Esophagus (tissue), 2 donors: ENCODE measurements around the gene MRPS2. TPM values are rescaled to one million over a fixed set of nuclear protein-coding genes. Genes with fewer than 3 reads are reported as not detected.

Experiments used
- H3K27ac ChIP-seq, 2 donors: one replicate each; pipeline ENCODE4 v1.5.1; 2013; ENCODE audit warnings: low read depth in 2 of 2, mild to moderate bottlenecking in 2 of 2, inconsistent platforms in 1 of 2, low read length in 1 of 2, moderate library complexity in 1 of 2
- H3K27me3 ChIP-seq, 2 donors: one replicate each; pipeline ENCODE4 v1.6.1; 2013; ENCODE audit warnings: low read length in 2 of 2, control low read depth in 1 of 2, mild to moderate bottlenecking in 1 of 2; ENCODE audit not compliant: insufficient read depth in 2 of 2, control insufficient read depth in 1 of 2
- H3K36me3 ChIP-seq, 2 donors: one replicate each; pipeline ENCODE4 v1.6.1; 2013; ENCODE audit warnings: low read length in 1 of 2; ENCODE audit not compliant: control insufficient read depth in 2 of 2, insufficient read depth in 2 of 2
- H3K4me1 ChIP-seq, 2 donors: one replicate each; pipeline ENCODE4 v1.6.1; 2013; ENCODE audit warnings: low read length in 1 of 2; ENCODE audit not compliant: control insufficient read depth in 2 of 2, insufficient read depth in 2 of 2
- H3K4me3 ChIP-seq, 2 donors: one replicate each; pipeline ENCODE4 v1.5.1; 2013; ENCODE audit warnings: low read length in 2 of 2, mild to moderate bottlenecking in 2 of 2, low read depth in 1 of 2, moderate library complexity in 1 of 2
- H3K9me3 ChIP-seq, 2 donors: one replicate each; pipeline ENCODE4 v1.6.1; 2013; ENCODE audit warnings: mild to moderate bottlenecking in 2 of 2, low read depth in 1 of 2, low read length in 1 of 2, moderate library complexity in 1 of 2; ENCODE audit not compliant: control insufficient read depth in 2 of 2, insufficient read depth in 1 of 2
- WGBS, 2 donors: extraction: QIAGEN DNeasy Blood & Tissue Kit; methylation state at CpG; one replicate each; pipeline ENCODE4 v1.1.7; 2013; 5-methylcytosine and 5-hydroxymethylcytosine counted together
- polyA plus RNA-seq, 2 donors: library from polyadenylated mRNA; stranded (reverse); fragments of 200-250 nt; gene quantifications; one replicate each; pipeline ENCODE4 v1.2.3, GENCODE V29; 2013
- donor health status: healthy with polysubstance abuse.
- donor health status: Bipolar disorder and iron deficiency.

The MRPS2 gene
- polyA plus RNA-seq, 2 donors, result 19.3 to 40.8 TPM

- peaks cover 0 to 6% of the 10 kb centered on the region in 2 donors for H3K36me3 ChIP-seq
- no peaks in the 10 kb centered on the region for H3K9me3 ChIP-seq
- H3K27me3 ChIP-seq, result no peaks in the 10 kb centered on the region
- peaks cover 4 to 5% of the 10 kb centered on the region in 2 donors for H3K4me1 ChIP-seq
- peak within 1 kb of the TSS; percentile 78 to 88 for H3K4me3 ChIP-seq
- peak within 1 kb of the TSS; percentile 62 to 65 for H3K27ac ChIP-seq
- 0 to 1% methylated on average over 23 to 89 of the region's 103 CpGs for WGBS, 2 donors
These were observed 20.9 kb upstream of the MRPS2 start, which contains the start of gene PPP1R26 for GRCh38 chr9:135479469-135480052. Gene PPP1R26 (plus strand): TSS chr9:135479782. CDS start chr9:135484511, 4,729 bp downstream.

GRCh38 chr9:135480071-135480939 is 20.2 kb upstream of the MRPS2 start:
- peak overlapping the region; percentile 19 to 47 for H3K27ac ChIP-seq
- peak overlapping the region; percentile 78 to 88 for H3K4me3 ChIP-seq
- no peaks in the 10 kb centered on the region for H3K27me3 ChIP-seq
- H3K9me3 ChIP-seq, result no peaks in the 10 kb centered on the region
- WGBS, 2 donors, result 1% methylated on average over 51 to 76 of the region's 76 CpGs
- H3K4me1 ChIP-seq, result peaks cover 4 to 5% of the 10 kb centered on the region in 2 donors
- peaks cover 0 to 13% of the 10 kb centered on the region in 2 donors for H3K36me3 ChIP-seq

- Histone ChIP-seq H3K36me3 (peaks cover 0 to 19% of the 10 kb centered on the region in 2 donors), H3K4me3 (peak overlapping the region; percentile 78 to 88), H3K27ac (no peak overlapping the region), H3K9me3 (no peaks in the 10 kb centered on the region), H3K27me3 (no peaks in the 10 kb centered on the region), H3K4me1 (peaks cover 4 to 5% of the 10 kb centered on the region in 2 donors)
- WGBS, 2 donors, result 28 to 33% methylated on average over 11 of the region's 11 CpGs
These were observed 19.6 kb upstream of the MRPS2 start for GRCh38 chr9:135480940-135481310.

GRCh38 chr9:135482015-135482754 is 18.3 kb upstream of the MRPS2 start:
- Histone ChIP-seq H3K4me1 (peaks cover 4 to 5% of the 10 kb centered on the region in 2 donors), H3K36me3 (peaks cover 0 to 31% of the 10 kb centered on the region in 2 donors), H3K4me3 (no peak overlapping the region), H3K9me3 (no peaks in the 10 kb centered on the region), H3K27me3 (no peaks in the 10 kb centered on the region), H3K27ac (no peak overlapping the region)
- WGBS, 2 donors, result 70 to 76% methylated on average over 8 of the region's 8 CpGs

GRCh38 chr9:135484460-135485277 is 15.8 kb upstream of the MRPS2 start:
- H3K9me3 ChIP-seq, result no peaks in the 10 kb centered on the region
- peaks cover 0 to 36% of the 10 kb centered on the region in 2 donors for H3K36me3 ChIP-seq
- WGBS, 2 donors, result 93 to 96% methylated on average over 47 of the region's 47 CpGs

GRCh38 chr9:135485385-135485784 is 15.1 kb upstream of the MRPS2 start:
- WGBS, 2 donors, result 95 to 97% methylated on average over 25 of the region's 25 CpGs
- H3K4me3 ChIP-seq, result no peak overlapping the region
- H3K27ac ChIP-seq, result no peak overlapping the region
- peaks cover 4% of the 10 kb centered on the region in 2 donors for H3K4me1 ChIP-seq
- H3K27me3 ChIP-seq, result no peaks in the 10 kb centered on the region
- H3K36me3 ChIP-seq, result peaks cover 0 to 36% of the 10 kb centered on the region in 2 donors
- H3K9me3 ChIP-seq, result no peaks in the 10 kb centered on the region

More at GRCh38 chr9:135484460-135485277, 15.8 kb upstream of the MRPS2 start:
- Histone ChIP-seq H3K27me3 (no peaks in the 10 kb centered on the region), H3K4me1 (peaks cover 4 to 5% of the 10 kb centered on the region in 2 donors), H3K27ac (no peak overlapping the region), H3K4me3 (no peak overlapping the region)

GRCh38 chr9:135485832-135486231 is 14.7 kb upstream of the MRPS2 start:
- peaks cover 0 to 36% of the 10 kb centered on the region in 2 donors for H3K36me3 ChIP-seq
- H3K4me1 ChIP-seq, result peaks cover 0 to 2% of the 10 kb centered on the region in 2 donors
- H3K27ac ChIP-seq, result no peak overlapping the region
- WGBS, 2 donors, result 88 to 91% methylated on average over 21 of the region's 21 CpGs
- no peak overlapping the region for H3K4me3 ChIP-seq
- no peaks in the 10 kb centered on the region for H3K27me3 ChIP-seq
- H3K9me3 ChIP-seq, result no peaks in the 10 kb centered on the region

- H3K36me3 ChIP-seq, result peaks cover 0 to 36% of the 10 kb centered on the region in 2 donors
- H3K4me3 ChIP-seq, result no peak overlapping the region
- no peaks in the 10 kb centered on the region for H3K27me3 ChIP-seq
- no peaks in the 10 kb centered on the region for H3K9me3 ChIP-seq
- 92% methylated on average over 33 of the region's 33 CpGs for WGBS, 2 donors
- no peaks in the 10 kb centered on the region for H3K4me1 ChIP-seq
- H3K27ac ChIP-seq, result no peak overlapping the region
These were observed 14.0 kb upstream of the MRPS2 start for GRCh38 chr9:135486267-135487065.
